ENCODE measurements around the gene MRPL1.

MRPL1 gene

GRCh38 chr4:77917075-77917474 is 54.4 kb downstream of the MRPL1 start:
- no peak for TF ChIP-seq YY1 (IDR thresholded peaks at IDR 0.05; ENCODE audit: insufficient read depth, insufficient read length)
- TF ChIP-seq SUZ12 (IDR thresholded peaks at IDR 0.05; ENCODE audit: extremely low read depth, insufficient read depth, insufficient read length), result no peak
- TF ChIP-seq ZNF274 (IDR thresholded peaks at IDR 0.05; ENCODE audit: low read depth, low read length), result no peak
- no peak for DNase-seq (ENCODE audit: low read depth, low spot score)
- Histone ChIP-seq H3K9me3 (ENCODE audit: insufficient read depth, low read length) (no peaks in the 10 kb centered on the region), H3K36me3 (ENCODE audit: insufficient read depth, insufficient read length, low read length) (peaks cover 3% of the 10 kb centered on the region), H3K4me3 (ENCODE audit: insufficient read length, low read depth) (no peak overlapping the region), H3K4me1 (ENCODE audit: insufficient read depth, insufficient read length) (no peaks in the 10 kb centered on the region), H3K9ac (ENCODE audit: insufficient read length, low read depth) (no peak overlapping the region), H3K27me3 (ENCODE audit: insufficient read depth, insufficient read length) (no peaks in the 10 kb centered on the region)

- TF ChIP-seq YY1 (IDR thresholded peaks at IDR 0.05; ENCODE audit: insufficient read depth, insufficient read length) (no peak), SUZ12 (IDR thresholded peaks at IDR 0.05; ENCODE audit: extremely low read depth, insufficient read depth, insufficient read length) (no peak), ZNF274 (IDR thresholded peaks at IDR 0.05; ENCODE audit: low read depth, low read length) (no peak)
- peaks cover 3% of the 10 kb centered on the region for H3K36me3 ChIP-seq (ENCODE audit: insufficient read depth, insufficient read length, low read length)
- no peak overlapping the region for H3K9ac ChIP-seq (ENCODE audit: insufficient read length, low read depth)
- DNase-seq (ENCODE audit: low read depth, low spot score), result no peak
- H3K4me3 ChIP-seq (ENCODE audit: insufficient read length, low read depth), result no peak overlapping the region
- H3K9me3 ChIP-seq (ENCODE audit: insufficient read depth, low read length), result no peaks in the 10 kb centered on the region
- H3K4me1 ChIP-seq (ENCODE audit: insufficient read depth, insufficient read length), result no peaks in the 10 kb centered on the region
- no peaks in the 10 kb centered on the region for H3K27me3 ChIP-seq (ENCODE audit: insufficient read depth, insufficient read length)
Measured at GRCh38 chr4:77917601-77918000, 55.0 kb downstream of the MRPL1 start.

GRCh38 chr4:77920371-77920770 is 57.7 kb downstream of the MRPL1 start:
- DNase-seq (ENCODE audit: low read depth, low spot score), result no peak
- Histone ChIP-seq H3K9ac (ENCODE audit: insufficient read length, low read depth) (no peak overlapping the region), H3K4me3 (ENCODE audit: insufficient read length, low read depth) (no peak overlapping the region), H3K9me3 (ENCODE audit: insufficient read depth, low read length) (no peaks in the 10 kb centered on the region), H3K4me1 (ENCODE audit: insufficient read depth, insufficient read length) (no peaks in the 10 kb centered on the region), H3K27me3 (ENCODE audit: insufficient read depth, insufficient read length) (no peaks in the 10 kb centered on the region), H3K36me3 (ENCODE audit: insufficient read depth, insufficient read length, low read length) (peaks cover 3% of the 10 kb centered on the region)
- TF ChIP-seq SUZ12 (IDR thresholded peaks at IDR 0.05; ENCODE audit: extremely low read depth, insufficient read depth, insufficient read length) (no peak), YY1 (IDR thresholded peaks at IDR 0.05; ENCODE audit: insufficient read depth, insufficient read length) (no peak)

GRCh38 chr4:77921701-77922100 is 59.1 kb downstream of the MRPL1 start:
- Histone ChIP-seq H3K9ac (ENCODE audit: insufficient read length, low read depth) (no peak overlapping the region), H3K4me1 (ENCODE audit: insufficient read depth, insufficient read length) (no peaks in the 10 kb centered on the region), H3K9me3 (ENCODE audit: insufficient read depth, low read length) (no peaks in the 10 kb centered on the region), H3K36me3 (ENCODE audit: insufficient read depth, insufficient read length, low read length) (peaks cover 3% of the 10 kb centered on the region), H3K27me3 (ENCODE audit: insufficient read depth, insufficient read length) (no peaks in the 10 kb centered on the region), H3K4me3 (ENCODE audit: insufficient read length, low read depth) (no peak overlapping the region)
- DNase-seq (ENCODE audit: low read depth, low spot score), result no peak
- TF ChIP-seq ZNF274 (IDR thresholded peaks at IDR 0.05; ENCODE audit: low read depth, low read length) (no peak), YY1 (IDR thresholded peaks at IDR 0.05; ENCODE audit: insufficient read depth, insufficient read length) (no peak), SUZ12 (IDR thresholded peaks at IDR 0.05; ENCODE audit: extremely low read depth, insufficient read depth, insufficient read length) (no peak)

GRCh38 chr4:77922158-77923094 is 59.8 kb downstream of the MRPL1 start:
- Histone ChIP-seq H3K9ac (ENCODE audit: insufficient read length, low read depth) (no peak overlapping the region), H3K27me3 (ENCODE audit: insufficient read depth, insufficient read length) (no peaks in the 10 kb centered on the region), H3K9me3 (ENCODE audit: insufficient read depth, low read length) (no peaks in the 10 kb centered on the region), H3K36me3 (ENCODE audit: insufficient read depth, insufficient read length, low read length) (peaks cover 3% of the 10 kb centered on the region), H3K4me3 (ENCODE audit: insufficient read length, low read depth) (no peak overlapping the region), H3K4me1 (ENCODE audit: insufficient read depth, insufficient read length) (no peaks in the 10 kb centered on the region)
- TF ChIP-seq YY1 (IDR thresholded peaks at IDR 0.05; ENCODE audit: insufficient read depth, insufficient read length) (no peak), ZNF274 (IDR thresholded peaks at IDR 0.05; ENCODE audit: low read depth, low read length) (no peak), SUZ12 (IDR thresholded peaks at IDR 0.05; ENCODE audit: extremely low read depth, insufficient read depth, insufficient read length) (no peak)
- no peak for DNase-seq (ENCODE audit: low read depth, low spot score)

GRCh38 chr4:77927991-77928925 is 65.6 kb downstream of the MRPL1 start:
- Histone ChIP-seq H3K4me1 (ENCODE audit: insufficient read depth, insufficient read length) (no peaks in the 10 kb centered on the region), H3K27me3 (ENCODE audit: insufficient read depth, insufficient read length) (no peaks in the 10 kb centered on the region), H3K36me3 (ENCODE audit: insufficient read depth, insufficient read length, low read length) (peaks cover 13% of the 10 kb centered on the region), H3K9ac (ENCODE audit: insufficient read length, low read depth) (no peak overlapping the region), H3K9me3 (ENCODE audit: insufficient read depth, low read length) (no peaks in the 10 kb centered on the region), H3K4me3 (ENCODE audit: insufficient read length, low read depth) (no peak overlapping the region)
- TF ChIP-seq YY1 (IDR thresholded peaks at IDR 0.05; ENCODE audit: insufficient read depth, insufficient read length) (no peak), ZNF274 (IDR thresholded peaks at IDR 0.05; ENCODE audit: low read depth, low read length) (no peak), SUZ12 (IDR thresholded peaks at IDR 0.05; ENCODE audit: extremely low read depth, insufficient read depth, insufficient read length) (no peak)
- no peak for DNase-seq (ENCODE audit: low read depth, low spot score)

All from NT2/D1 (cell line).